Pulmonary artery endothelial cell (primary cell): Measurements from ENCODE around the gene PPP2R5C. TPM values are rescaled to one million over a fixed set of nuclear protein-coding genes. Genes with fewer than 3 reads are reported as not detected.

Source experiments
- DNase-seq: peaks from one replicate; pipeline ENCODE4 v3.0.0-alpha.2; 2011; ENCODE audit warnings: low read depth, low spot score
- total RNA-seq: library from RNA; depleted of rRNA; stranded (reverse); fragments of >200 nt; gene quantifications from 2 replicates; pipeline ENCODE4 v1.2.3, GENCODE V29; 2014

Gene PPP2R5C
- total RNA-seq, 1 donor from 2014 or later: 81.4 TPM

GRCh38 chr14:101840649-101841369, 79.3 kb downstream of the PPP2R5C start:
- no peak for DNase-seq

GRCh38 chr14:101843038-101843437, 81.5 kb downstream of the PPP2R5C start:
- DNase-seq: no peak

GRCh38 chr14:101843665-101844064, 82.2 kb downstream of the PPP2R5C start:
- DNase-seq: no peak

GRCh38 chr14:101844219-101844618, 82.7 kb downstream of the PPP2R5C start:
- DNase-seq: no peak

GRCh38 chr14:101844751-101845150, 83.2 kb downstream of the PPP2R5C start:
- DNase-seq: no peak

GRCh38 chr14:101845496-101845895, 84.0 kb downstream of the PPP2R5C start:
- DNase-seq: no peak

GRCh38 chr14:101845896-101846295, 84.4 kb downstream of the PPP2R5C start:
- DNase-seq: no peak

- DNase-seq: no peak
Observed at GRCh38 chr14:101849125-101849524, 87.6 kb downstream of the PPP2R5C start.

- DNase-seq: no peak
Observed at GRCh38 chr14:101849640-101850039, 88.1 kb downstream of the PPP2R5C start.

GRCh38 chr14:101851183-101851582, 89.7 kb downstream of the PPP2R5C start:
- no peak for DNase-seq

GRCh38 chr14:101851736-101852405, 90.4 kb downstream of the PPP2R5C start:
- no peak for DNase-seq

- DNase-seq: no peak
Observed at GRCh38 chr14:101852785-101853184, 91.3 kb downstream of the PPP2R5C start.

- no peak for DNase-seq
Observed at GRCh38 chr14:101853455-101854018, 92.0 kb downstream of the PPP2R5C start.

GRCh38 chr14:101854366-101854765, 92.9 kb downstream of the PPP2R5C start:
- DNase-seq: no peak

- no peak for DNase-seq
Observed at GRCh38 chr14:101855958-101856357, 94.4 kb downstream of the PPP2R5C start.

- DNase-seq: no peak
Observed at GRCh38 chr14:101856536-101856935, 95.0 kb downstream of the PPP2R5C start.

- DNase-seq: no peak
Observed at GRCh38 chr14:101857226-101857625, 95.7 kb downstream of the PPP2R5C start.

GRCh38 chr14:101858791-101859537, 97.5 kb downstream of the PPP2R5C start:
- DNase-seq: no peak

- DNase-seq: no peak
Observed at GRCh38 chr14:101859538-101859902, 98.0 kb downstream of the PPP2R5C start.

GRCh38 chr14:101859958-101860357, 98.4 kb downstream of the PPP2R5C start:
- no peak for DNase-seq

- no peak for DNase-seq
Observed at GRCh38 chr14:101861464-101861863, 100.0 kb downstream of the PPP2R5C start.

- no peak for DNase-seq
Observed at GRCh38 chr14:101862177-101862576, 100.7 kb downstream of the PPP2R5C start.
